ENCODE data around the gene RBM42.

GRCh38 chr19:35670686-35671085 lies 41.9 kb downstream of the RBM42 start:
- TF ChIP-seq TAF1 (IDR thresholded peaks at IDR 0.05; ENCODE audit: borderline replicate concordance, insufficient read depth, low read length): no peak
- TF ChIP-seq REST (IDR thresholded peaks at IDR 0.05; ENCODE audit: insufficient read depth in 1 of 2, low read depth in 2 of 2, low read length in 2 of 2): no peak
- TF ChIP-seq POLR2AphosphoS5 (IDR thresholded peaks at IDR 0.05; ENCODE audit: low read depth, low read length): no peak
- no peak for TF ChIP-seq SIN3A (IDR thresholded peaks at IDR 0.05; ENCODE audit: borderline replicate concordance, insufficient read depth, low read length)
